ENCODE measurements around the gene HSPH1. TPM values are rescaled to one million over a fixed set of nuclear protein-coding genes. Genes with fewer than 3 reads are reported as not detected.

The HSPH1 gene
- total and polyA plus RNA-seq, 2 donors = 58.2 to 87.0 TPM

- H3K27ac ChIP-seq (ENCODE audit: low read depth in 1 of 2, low read length in 1 of 2) = no peak overlapping the region
- no peaks in the 10 kb centered on the region for H3K4me1 ChIP-seq (ENCODE audit: control insufficient read depth in 2 of 2, insufficient read depth in 2 of 2, low read length in 2 of 2)
- H3K4me3 ChIP-seq (ENCODE audit: low read length in 2 of 2) = no peak overlapping the region
- no peaks in the 10 kb centered on the region for H3K9me3 ChIP-seq (ENCODE audit: control insufficient read depth in 2 of 2, insufficient read depth in 1 of 2, low read length in 1 of 2)
- H3K36me3 ChIP-seq (ENCODE audit: control insufficient read depth in 2 of 2, insufficient read depth in 2 of 2, low read length in 1 of 2) = no peaks in the 10 kb centered on the region
- WGBS = 99% methylated on average over 11 of the region's 11 CpGs
- no peak for DNase-seq (ENCODE audit: low read depth in 6 of 9, low spot score in 9 of 9)
- no peaks in the 10 kb centered on the region for H3K27me3 ChIP-seq (ENCODE audit: control insufficient read depth in 2 of 2, insufficient read depth in 1 of 2, low read length in 1 of 2)
Observed at GRCh38 chr13:31168736-31169135, 7.0 kb upstream of the HSPH1 start.

- Histone ChIP-seq H3K4me3 (ENCODE audit: low read length in 2 of 2) (no peak overlapping the region), H3K27me3 (ENCODE audit: control insufficient read depth in 2 of 2, insufficient read depth in 1 of 2, low read length in 1 of 2) (no peaks in the 10 kb centered on the region), H3K27ac (ENCODE audit: low read depth in 1 of 2, low read length in 1 of 2) (no peak overlapping the region), H3K36me3 (ENCODE audit: control insufficient read depth in 2 of 2, insufficient read depth in 2 of 2, low read length in 1 of 2) (no peaks in the 10 kb centered on the region), H3K4me1 (ENCODE audit: control insufficient read depth in 2 of 2, insufficient read depth in 2 of 2, low read length in 2 of 2) (peaks cover 0 to 3% of the 10 kb centered on the region in 2 donors), H3K9me3 (ENCODE audit: control insufficient read depth in 2 of 2, insufficient read depth in 1 of 2, low read length in 1 of 2) (no peaks in the 10 kb centered on the region)
- no peak for DNase-seq (ENCODE audit: low read depth in 6 of 9, low spot score in 9 of 9)
- WGBS = 53% methylated on average over 2 of the region's 2 CpGs
Observed at GRCh38 chr13:31168166-31168565, 6.5 kb upstream of the HSPH1 start.

DNA sequence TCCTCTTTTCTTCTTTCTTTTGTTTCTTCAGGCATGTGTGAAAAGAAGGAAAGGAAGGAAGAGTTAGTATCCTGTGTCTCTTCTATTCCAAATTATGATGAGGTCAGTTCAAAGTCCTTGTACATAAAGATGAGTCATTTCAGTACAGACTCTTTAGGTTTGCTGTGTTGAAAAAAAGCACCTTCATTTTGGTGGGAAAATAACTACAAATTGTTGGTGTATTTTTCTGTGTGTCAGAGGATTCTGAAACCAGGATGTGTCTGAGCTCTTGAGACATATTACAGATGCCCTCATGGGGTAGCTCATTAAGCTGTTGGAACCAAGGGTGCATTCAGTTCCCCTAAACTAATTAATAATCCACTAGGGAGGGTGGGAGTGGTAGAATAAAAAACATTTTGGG is 5.8 kb upstream of the HSPH1 start:
- DNase-seq (ENCODE audit: low read depth in 6 of 9, low spot score in 9 of 9) = no peak
- H3K27ac ChIP-seq (ENCODE audit: low read depth in 1 of 2, low read length in 1 of 2) = no peak overlapping the region
- no peaks in the 10 kb centered on the region for H3K9me3 ChIP-seq (ENCODE audit: control insufficient read depth in 2 of 2, insufficient read depth in 1 of 2, low read length in 1 of 2)
- no peak overlapping the region for H3K4me3 ChIP-seq (ENCODE audit: low read length in 2 of 2)
- peaks cover 0 to 3% of the 10 kb centered on the region in 2 donors for H3K4me1 ChIP-seq (ENCODE audit: control insufficient read depth in 2 of 2, insufficient read depth in 2 of 2, low read length in 2 of 2)
- H3K27me3 ChIP-seq (ENCODE audit: control insufficient read depth in 2 of 2, insufficient read depth in 1 of 2, low read length in 1 of 2) = no peaks in the 10 kb centered on the region
- H3K36me3 ChIP-seq (ENCODE audit: control insufficient read depth in 2 of 2, insufficient read depth in 2 of 2, low read length in 1 of 2) = no peaks in the 10 kb centered on the region

- DNase-seq (ENCODE audit: low read depth in 6 of 9, low spot score in 9 of 9) = no peak
- WGBS = 95% methylated on average over 3 of the region's 3 CpGs
Observed at GRCh38 chr13:31166591-31166990, 4.9 kb upstream of the HSPH1 start.

DNA sequence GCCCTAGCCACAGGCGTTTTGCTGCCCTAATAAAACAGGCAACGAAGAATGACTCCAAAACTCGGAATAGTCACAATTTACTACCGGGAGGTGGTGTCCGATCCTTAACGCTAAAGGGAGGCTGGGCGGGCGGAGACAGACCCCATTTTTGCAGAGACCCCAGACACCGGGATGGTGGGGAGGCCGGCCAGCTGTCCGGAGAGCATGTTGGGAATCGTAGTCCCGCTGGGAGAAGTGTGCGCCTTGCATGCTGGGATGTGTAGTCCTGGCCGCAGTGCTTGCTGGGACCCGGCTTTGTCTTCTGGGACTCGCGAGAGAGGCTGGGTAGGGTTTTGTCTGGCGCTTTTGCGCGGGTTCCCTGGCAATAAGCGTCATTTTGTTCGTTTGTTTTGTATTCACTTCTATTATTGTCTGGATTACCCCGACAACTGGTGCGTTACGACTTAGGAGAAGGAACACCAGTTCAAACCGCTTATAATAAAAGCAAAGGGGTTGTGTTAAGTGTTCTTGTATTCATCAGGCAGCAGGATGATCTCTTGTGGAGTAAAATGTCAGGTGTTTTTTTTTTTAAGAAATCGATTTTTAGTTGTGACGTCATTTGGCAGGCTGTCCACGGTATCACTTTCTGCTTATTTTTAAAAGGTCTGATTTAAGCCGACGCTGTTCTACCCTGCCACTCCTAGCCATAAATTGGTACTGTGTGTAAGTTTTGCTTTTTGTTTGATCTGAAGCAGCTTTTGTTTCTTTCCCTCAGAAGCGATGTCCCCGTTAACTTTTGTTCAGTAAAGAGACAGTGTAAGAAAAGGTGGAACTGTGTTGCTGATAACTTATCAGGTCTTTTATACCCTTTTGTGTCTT is 676 bp upstream of the HSPH1 start:
- no peaks in the 10 kb centered on the region for H3K27me3 ChIP-seq (ENCODE audit: control insufficient read depth in 2 of 2, insufficient read depth in 1 of 2, low read length in 1 of 2)
- peak; percentile 91 to 99 (median 96) for DNase-seq (ENCODE audit: low read depth in 6 of 9, low spot score in 9 of 9)

More at GRCh38 chr13:31166591-31166990, 4.9 kb upstream of the HSPH1 start:
- H3K9me3 ChIP-seq (ENCODE audit: control insufficient read depth in 2 of 2, insufficient read depth in 1 of 2, low read length in 1 of 2) = no peaks in the 10 kb centered on the region
- no peaks in the 10 kb centered on the region for H3K27me3 ChIP-seq (ENCODE audit: control insufficient read depth in 2 of 2, insufficient read depth in 1 of 2, low read length in 1 of 2)
- no peak overlapping the region for H3K4me3 ChIP-seq (ENCODE audit: low read length in 2 of 2)
- H3K36me3 ChIP-seq (ENCODE audit: control insufficient read depth in 2 of 2, insufficient read depth in 2 of 2, low read length in 1 of 2) = no peaks in the 10 kb centered on the region
- no peak overlapping the region for H3K27ac ChIP-seq (ENCODE audit: low read depth in 1 of 2, low read length in 1 of 2)
- peaks cover 0 to 3% of the 10 kb centered on the region in 2 donors for H3K4me1 ChIP-seq (ENCODE audit: control insufficient read depth in 2 of 2, insufficient read depth in 2 of 2, low read length in 2 of 2)

DNA sequence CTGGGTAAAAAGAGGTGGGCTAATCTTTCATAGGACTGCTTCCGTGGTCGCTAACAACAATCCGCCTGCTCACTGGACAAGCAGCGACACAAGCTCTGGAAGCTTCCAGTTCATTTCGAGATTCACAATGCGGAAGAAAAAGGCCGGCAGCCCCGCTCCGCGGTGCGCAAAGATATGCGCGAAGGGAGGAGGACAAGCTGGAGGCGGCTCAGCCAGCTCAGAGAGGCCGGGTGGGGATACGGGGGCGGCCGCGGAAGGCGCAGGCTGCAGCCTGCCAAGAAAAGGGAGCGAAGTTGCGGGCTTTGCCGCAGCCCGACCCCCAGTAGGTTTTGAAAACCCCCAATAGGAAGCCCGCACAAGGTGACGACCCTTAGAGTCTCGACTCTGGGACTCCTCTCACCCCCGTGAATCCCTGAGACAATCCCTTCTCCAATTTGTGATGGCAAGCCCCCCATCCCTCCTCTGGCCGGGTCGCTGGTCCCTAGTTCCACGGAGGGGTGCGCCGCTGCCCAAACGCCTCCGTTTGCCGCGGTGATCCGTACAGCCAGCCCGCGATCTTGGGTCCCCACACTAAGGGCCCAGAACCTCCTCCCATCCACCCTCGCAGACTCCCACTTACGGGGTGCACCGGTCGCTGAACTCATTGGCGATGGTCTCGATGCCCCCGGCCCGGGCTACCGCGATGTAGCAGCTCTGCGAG is 697 bp downstream of the HSPH1 start:
- Histone ChIP-seq H3K9me3 (ENCODE audit: control insufficient read depth in 2 of 2, insufficient read depth in 1 of 2, low read length in 1 of 2) (peaks cover 0 to 6% of the 10 kb centered on the region in 2 donors), H3K4me1 (ENCODE audit: control insufficient read depth in 2 of 2, insufficient read depth in 2 of 2, low read length in 2 of 2) (peaks cover 0 to 10% of the 10 kb centered on the region in 2 donors), H3K4me3 (ENCODE audit: low read length in 2 of 2) (peak overlapping the region; percentile 77 to 94), H3K27me3 (ENCODE audit: control insufficient read depth in 2 of 2, insufficient read depth in 1 of 2, low read length in 1 of 2) (no peaks in the 10 kb centered on the region), H3K36me3 (ENCODE audit: control insufficient read depth in 2 of 2, insufficient read depth in 2 of 2, low read length in 1 of 2) (peaks cover 0 to 14% of the 10 kb centered on the region in 2 donors), H3K27ac (ENCODE audit: low read depth in 1 of 2, low read length in 1 of 2) (peak overlapping the region; percentile 91 to 100)
- under 1% methylated on average over 51 of the region's 51 CpGs for WGBS
- DNase-seq (ENCODE audit: low read depth in 6 of 9, low spot score in 9 of 9) = peak; percentile 51 to 85 (median 63)

More for the DNA sequence above, 676 bp upstream of the HSPH1 start:
- peak overlapping the region; percentile 92 to 100 for H3K27ac ChIP-seq (ENCODE audit: low read depth in 1 of 2, low read length in 1 of 2)
- under 1% methylated on average over 34 of the region's 34 CpGs for WGBS
- H3K4me3 ChIP-seq (ENCODE audit: low read length in 2 of 2) = peak overlapping the region; percentile 77 to 94
- peaks cover 0 to 10% of the 10 kb centered on the region in 2 donors for H3K4me1 ChIP-seq (ENCODE audit: control insufficient read depth in 2 of 2, insufficient read depth in 2 of 2, low read length in 2 of 2)
- H3K9me3 ChIP-seq (ENCODE audit: control insufficient read depth in 2 of 2, insufficient read depth in 1 of 2, low read length in 1 of 2) = peaks cover 0 to 6% of the 10 kb centered on the region in 2 donors
- H3K36me3 ChIP-seq (ENCODE audit: control insufficient read depth in 2 of 2, insufficient read depth in 2 of 2, low read length in 1 of 2) = peaks cover 0 to 7% of the 10 kb centered on the region in 2 donors

GRCh38 chr13:31159306-31159705 is 2.4 kb downstream of the HSPH1 start:
- H3K4me1 ChIP-seq (ENCODE audit: control insufficient read depth in 2 of 2, insufficient read depth in 2 of 2, low read length in 2 of 2) = peaks cover 0 to 10% of the 10 kb centered on the region in 2 donors
- peak overlapping the region; percentile 77 to 94 for H3K4me3 ChIP-seq (ENCODE audit: low read length in 2 of 2)

DNA sequence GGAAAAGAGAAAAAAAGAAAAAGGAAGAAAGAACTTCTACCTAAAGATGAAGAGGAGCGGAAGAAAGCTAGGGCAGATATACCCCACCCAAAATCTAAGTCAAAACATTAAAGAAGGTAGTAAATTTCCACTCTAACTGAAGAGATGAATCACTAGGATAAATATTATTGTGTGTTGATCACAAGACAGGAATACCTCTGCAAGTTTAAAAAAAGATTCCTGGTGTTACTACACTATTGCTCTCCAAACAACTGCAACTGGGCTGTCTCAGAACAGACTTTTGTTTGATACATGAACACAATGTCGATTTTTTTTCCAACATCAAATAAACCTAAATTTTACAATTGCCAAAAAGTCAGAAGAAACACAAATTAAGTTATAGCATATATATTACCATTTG is 6.8 kb downstream of the HSPH1 start:
- H3K27ac ChIP-seq (ENCODE audit: low read depth in 1 of 2, low read length in 1 of 2) = no peak overlapping the region
- DNase-seq (ENCODE audit: low read depth in 6 of 9, low spot score in 9 of 9) = no peak
- no peaks in the 10 kb centered on the region for H3K9me3 ChIP-seq (ENCODE audit: control insufficient read depth in 2 of 2, insufficient read depth in 1 of 2, low read length in 1 of 2)
- no peak overlapping the region for H3K4me3 ChIP-seq (ENCODE audit: low read length in 2 of 2)
- 97% methylated on average over 2 of the region's 2 CpGs for WGBS
- peaks cover 0 to 13% of the 10 kb centered on the region in 2 donors for H3K4me1 ChIP-seq (ENCODE audit: control insufficient read depth in 2 of 2, insufficient read depth in 2 of 2, low read length in 2 of 2)
- peaks cover 18 to 64% of the 10 kb centered on the region in 2 donors for H3K36me3 ChIP-seq (ENCODE audit: control insufficient read depth in 2 of 2, insufficient read depth in 2 of 2, low read length in 1 of 2)
- no peaks in the 10 kb centered on the region for H3K27me3 ChIP-seq (ENCODE audit: control insufficient read depth in 2 of 2, insufficient read depth in 1 of 2, low read length in 1 of 2)

More at GRCh38 chr13:31159306-31159705, 2.4 kb downstream of the HSPH1 start:
- H3K9me3 ChIP-seq (ENCODE audit: control insufficient read depth in 2 of 2, insufficient read depth in 1 of 2, low read length in 1 of 2) = peaks cover 0 to 6% of the 10 kb centered on the region in 2 donors
- peak in 1 of 9 donors; percentile 30 for DNase-seq (ENCODE audit: low read depth in 6 of 9, low spot score in 9 of 9)
- H3K27me3 ChIP-seq (ENCODE audit: control insufficient read depth in 2 of 2, insufficient read depth in 1 of 2, low read length in 1 of 2) = no peaks in the 10 kb centered on the region
- WGBS = 95% methylated on average over 4 of the region's 4 CpGs
- H3K36me3 ChIP-seq (ENCODE audit: control insufficient read depth in 2 of 2, insufficient read depth in 2 of 2, low read length in 1 of 2) = peaks cover 2 to 29% of the 10 kb centered on the region in 2 donors
- H3K27ac ChIP-seq (ENCODE audit: low read depth in 1 of 2, low read length in 1 of 2) = no peak overlapping the region

- H3K36me3 ChIP-seq (ENCODE audit: control insufficient read depth in 2 of 2, insufficient read depth in 2 of 2, low read length in 1 of 2) = peaks cover 28 to 82% of the 10 kb centered on the region in 2 donors
- no peaks in the 10 kb centered on the region for H3K27me3 ChIP-seq (ENCODE audit: control insufficient read depth in 2 of 2, insufficient read depth in 1 of 2, low read length in 1 of 2)
- no peaks in the 10 kb centered on the region for H3K9me3 ChIP-seq (ENCODE audit: control insufficient read depth in 2 of 2, insufficient read depth in 1 of 2, low read length in 1 of 2)
- peaks cover 0 to 7% of the 10 kb centered on the region in 2 donors for H3K4me1 ChIP-seq (ENCODE audit: control insufficient read depth in 2 of 2, insufficient read depth in 2 of 2, low read length in 2 of 2)
- DNase-seq (ENCODE audit: low read depth in 6 of 9, low spot score in 9 of 9) = no peak
- 97% methylated on average over 3 of the region's 3 CpGs for WGBS
- peak overlapping the region in 1 of 2 donors; percentile 85 for H3K27ac ChIP-seq (ENCODE audit: low read depth in 1 of 2, low read length in 1 of 2)
- no peak overlapping the region for H3K4me3 ChIP-seq (ENCODE audit: low read length in 2 of 2)
Observed at GRCh38 chr13:31151837-31152236, 9.9 kb downstream of the HSPH1 start.

Measured in thymus (tissue), 11 donors.